Peyer's patch (tissue), 4 donors: ENCODE results near the gene SINHCAF. TPM values are rescaled to one million over a fixed set of nuclear protein-coding genes. Genes with fewer than 3 reads are reported as not detected.

ENCODE experiments used
- DNase-seq, 3 donors: peaks; one replicate each; pipeline ENCODE4 v3.0.0-alpha.2; 2017 to 2019
- H3K27ac ChIP-seq, 4 donors: fragments of 200-600 bp; sonication (generic); one replicate each; pipeline ENCODE4 v1.5.1; 2016 to 2019
- H3K27me3 ChIP-seq, 2 donors: fragments of 200-600 bp; sonication (generic); one replicate each; pipeline ENCODE4 v1.5.1; 2019
- H3K36me3 ChIP-seq, 3 donors: fragments of 200-600 bp; sonication (generic); one replicate each; pipeline ENCODE4 v1.5.1; 2016 to 2019
- H3K4me1 ChIP-seq, 4 donors: fragments of 200-600 bp; sonication (generic); one replicate each; pipeline ENCODE4 v1.5.1; 2016 to 2019
- H3K4me3 ChIP-seq, 4 donors: fragments of 200-600 bp; sonication (generic); 1 replicate in 3 of 4; 2 replicates in 1 of 4; pipeline ENCODE4 v1.5.1; 2016 to 2019; ENCODE audit warnings: mild to moderate bottlenecking in 1 of 4
- H3K9me3 ChIP-seq, 4 donors: fragments of 200-600 bp; sonication (generic); one replicate each; pipeline ENCODE4 v1.5.1; 2016 to 2019; ENCODE audit warnings: mild to moderate bottlenecking in 1 of 4
- CTCF ChIP-seq, 6 experiments: fragments of 450-650 bp in 4 of 6; fragments of 200-600 bp in 2 of 6; sonication (generic) in 1 of 6; IDR thresholded peaks; one replicate each; pipeline ENCODE4 v1.5.1; 2017 to 2019; ENCODE audit warnings: antibody characterized with exemption in 6 of 6, mild to moderate bottlenecking in 3 of 6, moderate library complexity in 1 of 6
- POLR2A ChIP-seq, 2 donors: fragments of 450-650 bp; IDR thresholded peaks; one replicate each; pipeline ENCODE4 v1.5.1; 2017; ENCODE audit warnings: antibody characterized with exemption in 2 of 2, mild to moderate bottlenecking in 2 of 2, moderate library complexity in 2 of 2
- total RNA-seq, 4 donors: library from RNA; depleted of rRNA; stranded (reverse); fragments of >200 nt; gene quantifications; one replicate each; pipeline ENCODE4 v1.1.0, GENCODE V29; 2016

The SINHCAF gene
- total RNA-seq, 4 donors from 2014 or later: 39.9 to 109 (median 53.7) TPM

- DNase-seq: peak in 1 of 3 donors; percentile 24
- no peaks in the 10 kb centered on the region for H3K4me1 ChIP-seq
- no peaks in the 10 kb centered on the region for H3K9me3 ChIP-seq
- TF ChIP-seq CTCF (IDR thresholded peaks at IDR 0.05) (no peak), POLR2A (IDR thresholded peaks at IDR 0.05) (no peak)
- no peaks in the 10 kb centered on the region for H3K36me3 ChIP-seq
- H3K27me3 ChIP-seq: no peaks in the 10 kb centered on the region
- no peak overlapping the region for H3K4me3 ChIP-seq
- H3K27ac ChIP-seq: no peak overlapping the region
Measured at GRCh38 chr12:31343139-31343538, 17.2 kb upstream of the SINHCAF start.

DNA sequence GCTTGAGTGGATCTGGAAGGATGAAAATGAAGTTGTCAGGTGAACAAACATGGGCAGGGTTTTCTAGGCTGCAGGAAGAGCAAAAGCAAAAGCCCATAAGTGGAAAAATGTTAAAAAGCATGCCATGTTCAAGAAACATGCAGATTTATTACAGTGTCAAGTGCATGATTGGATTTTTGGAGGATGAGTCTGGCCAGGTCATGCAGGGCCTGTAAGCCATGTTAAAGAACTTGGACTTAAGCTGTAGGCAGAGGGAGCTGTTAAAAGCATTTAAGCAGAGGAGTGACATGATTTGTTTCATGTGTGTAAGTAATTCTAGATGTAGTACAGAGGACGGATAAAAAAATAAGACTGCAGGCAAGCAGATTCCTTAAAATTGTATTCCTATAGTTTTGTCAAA is 16.3 kb upstream of the SINHCAF start:
- TF ChIP-seq CTCF (IDR thresholded peaks at IDR 0.05) (no peak), POLR2A (IDR thresholded peaks at IDR 0.05) (no peak)
- H3K4me1 ChIP-seq: no peaks in the 10 kb centered on the region
- H3K36me3 ChIP-seq: no peaks in the 10 kb centered on the region
- H3K27me3 ChIP-seq: no peaks in the 10 kb centered on the region
- peak in 1 of 3 donors; percentile 2 for DNase-seq
- H3K9me3 ChIP-seq: no peaks in the 10 kb centered on the region
- no peak overlapping the region for H3K27ac ChIP-seq
- no peak overlapping the region for H3K4me3 ChIP-seq

- Histone ChIP-seq H3K27ac (no peak overlapping the region), H3K4me1 (no peaks in the 10 kb centered on the region), H3K9me3 (no peaks in the 10 kb centered on the region), H3K36me3 (no peaks in the 10 kb centered on the region), H3K4me3 (no peak overlapping the region), H3K27me3 (no peaks in the 10 kb centered on the region)
- DNase-seq: peak in 1 of 3 donors; percentile 6
- TF ChIP-seq POLR2A (IDR thresholded peaks at IDR 0.05) (no peak), CTCF (IDR thresholded peaks at IDR 0.05) (no peak)
Measured at GRCh38 chr12:31339831-31340622, 14.1 kb upstream of the SINHCAF start.

DNA sequence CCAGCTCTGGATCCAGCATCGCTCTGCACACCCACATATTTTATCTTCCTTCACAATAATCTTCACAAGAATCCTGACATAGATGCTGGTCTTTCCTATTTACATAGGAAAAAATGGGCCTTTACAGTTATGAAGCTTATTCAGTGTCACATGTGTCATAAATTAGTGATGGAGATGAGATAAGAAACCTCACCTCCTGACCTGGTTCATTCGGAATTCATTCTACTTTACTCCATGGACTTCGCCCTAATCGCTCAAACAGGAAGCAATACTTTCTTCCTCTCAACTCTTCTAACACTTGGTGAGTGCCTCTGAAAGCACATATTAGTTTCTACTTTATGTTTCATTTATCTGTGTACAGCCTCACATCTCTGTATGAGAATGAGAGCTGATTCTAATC is 12.0 kb upstream of the SINHCAF start:
- no peak overlapping the region for H3K4me3 ChIP-seq
- TF ChIP-seq POLR2A (IDR thresholded peaks at IDR 0.05): no peak
- TF ChIP-seq CTCF (IDR thresholded peaks at IDR 0.05): no peak
- no peaks in the 10 kb centered on the region for H3K27me3 ChIP-seq
- H3K27ac ChIP-seq: peak overlapping the region in 1 of 4 donors; percentile 68
- H3K36me3 ChIP-seq: no peaks in the 10 kb centered on the region
- H3K4me1 ChIP-seq: no peaks in the 10 kb centered on the region
- no peak for DNase-seq
- no peaks in the 10 kb centered on the region for H3K9me3 ChIP-seq

GRCh38 chr12:31331242-31331641 is 5.3 kb upstream of the SINHCAF start:
- Histone ChIP-seq H3K36me3 (no peaks in the 10 kb centered on the region), H3K27me3 (no peaks in the 10 kb centered on the region), H3K9me3 (no peaks in the 10 kb centered on the region), H3K27ac (peak overlapping the region in 1 of 4 donors; percentile 3), H3K4me3 (no peak overlapping the region), H3K4me1 (no peaks in the 10 kb centered on the region)
- DNase-seq: no peak
- no peak for TF ChIP-seq CTCF (IDR thresholded peaks at IDR 0.05)
- TF ChIP-seq POLR2A (IDR thresholded peaks at IDR 0.05): no peak
